Caki2 (cell line): Measurements from ENCODE around the gene UBE3C. TPM values are rescaled to one million over a fixed set of nuclear protein-coding genes. Genes with fewer than 3 reads are reported as not detected.

Experiments
- DNase-seq: peaks from one replicate; pipeline ENCODE4 v3.0.0-alpha.2; 2015; ENCODE audit warnings: low read depth
- in situ Hi-C: cut with HindIII; loops from 2 replicates; pipeline ENCODE4 v1.10.0; 2016; ENCODE audit warnings: low sequenced_read_pairs, low pct_unique_long_range_greater_than_20kb, mixed read lengths
- total RNA-seq: library from RNA; depleted of rRNA; stranded (reverse); fragments of >200 nt; shearing (Covaris generic); gene quantifications from 2 replicates; pipeline ENCODE4 v1.2.3, GENCODE V29; 2014; ENCODE audit warnings: low replicate concordance

The UBE3C gene
- total RNA-seq, 1 experiment from 2014 or later: 40.6 TPM

DNA sequence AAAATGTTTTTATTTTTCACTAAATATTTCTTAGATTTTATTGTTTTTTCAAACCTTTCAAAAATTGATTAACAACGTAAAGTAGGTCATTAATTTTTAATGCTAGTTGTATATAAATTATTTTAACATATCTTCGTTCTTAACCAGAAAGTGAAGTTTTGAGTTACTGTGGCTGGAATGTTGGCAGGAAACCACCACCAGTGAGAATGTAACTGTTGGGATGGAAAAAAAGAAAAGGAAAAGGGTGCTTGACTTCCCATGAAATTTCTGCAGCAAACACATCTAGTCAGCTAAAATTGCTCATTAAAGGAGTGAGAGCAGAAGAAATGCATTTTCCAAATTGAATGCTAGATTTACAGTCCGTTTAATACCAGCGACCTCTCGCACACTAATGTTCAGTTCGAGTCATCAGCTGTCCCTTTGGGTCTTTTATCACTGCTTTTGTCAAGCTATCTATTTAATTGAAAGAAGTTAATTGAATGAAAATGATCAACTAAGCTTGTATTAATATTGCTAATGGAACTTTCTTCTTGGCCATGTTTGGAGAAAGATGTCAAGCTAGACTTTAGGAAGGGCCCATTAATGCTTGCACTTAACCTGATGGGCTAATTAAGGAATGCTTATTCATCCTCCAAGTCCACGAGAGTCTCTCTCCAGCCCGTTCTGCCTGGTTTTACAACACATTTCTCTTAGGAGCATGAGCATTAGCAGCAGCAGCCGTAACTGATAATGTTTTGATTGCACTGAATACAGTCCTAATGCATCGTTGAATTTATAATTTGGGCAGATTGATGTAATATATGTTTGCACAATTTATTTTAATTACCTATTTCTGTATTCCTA is 70.1 kb downstream of the UBE3C start:
- in situ Hi-C loops: no loop called here
- no peak for DNase-seq

DNA sequence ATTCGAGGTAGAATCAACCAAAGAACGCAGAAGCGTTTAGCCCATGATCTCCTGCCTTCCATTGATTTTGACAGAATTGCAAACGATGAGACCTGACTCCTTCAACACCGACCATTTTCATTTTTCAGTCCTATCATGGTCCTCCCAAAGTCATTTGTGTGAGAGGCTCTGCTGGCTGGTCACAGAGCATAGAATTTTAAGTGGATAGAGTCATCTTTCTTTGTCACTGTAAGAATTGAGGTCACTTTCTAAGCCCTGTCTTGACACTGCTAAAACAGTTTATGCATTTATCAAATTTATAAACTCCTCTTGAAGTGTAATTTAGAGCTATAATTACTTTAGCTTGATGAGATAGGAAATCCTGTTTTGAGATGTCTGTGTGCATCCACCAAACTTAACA is 72.0 kb downstream of the UBE3C start:
- DNase-seq: no peak
- in situ Hi-C loops: no loop called here

DNA sequence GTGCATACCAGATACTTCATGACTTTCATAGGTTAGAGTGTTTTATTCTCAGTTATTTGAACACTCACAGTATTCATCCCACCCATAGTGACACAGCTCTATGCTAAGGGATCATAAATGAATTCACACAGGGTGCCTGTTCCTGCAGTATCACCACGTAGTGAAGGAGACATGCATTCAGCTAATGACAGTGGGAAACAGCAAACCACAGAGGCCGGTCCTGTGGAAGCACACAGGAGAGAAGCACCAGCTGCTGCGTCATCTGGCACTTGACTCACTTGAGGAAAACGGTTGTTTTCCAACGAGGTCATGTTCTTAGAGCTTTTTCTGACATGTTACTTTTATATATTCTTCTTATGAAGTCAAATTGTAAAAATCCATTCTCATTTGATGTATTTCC is 73.0 kb downstream of the UBE3C start:
- DNase-seq: no peak
- in situ Hi-C loops: no loop called here

DNA sequence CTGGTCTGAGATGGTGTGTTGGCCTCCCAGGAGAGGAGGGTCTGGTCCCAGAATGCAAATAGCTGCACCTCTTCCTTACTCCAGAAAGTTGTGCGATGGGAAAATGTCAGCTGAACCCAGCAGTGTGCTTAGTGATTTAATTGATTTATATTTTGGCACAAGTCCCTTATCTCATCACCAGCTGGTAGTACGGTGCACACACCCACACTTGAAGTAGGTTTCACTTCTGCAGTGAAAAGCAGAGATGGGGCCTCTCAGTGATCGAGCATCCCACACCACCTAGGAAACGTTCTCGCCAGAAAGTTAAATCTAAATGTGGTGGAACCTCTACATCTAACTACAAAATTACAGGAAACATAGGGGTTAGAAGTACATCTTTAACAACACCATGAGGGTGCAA is 80.4 kb downstream of the UBE3C start:
- DNase-seq: no peak
- in situ Hi-C loops: no loop called here

DNA sequence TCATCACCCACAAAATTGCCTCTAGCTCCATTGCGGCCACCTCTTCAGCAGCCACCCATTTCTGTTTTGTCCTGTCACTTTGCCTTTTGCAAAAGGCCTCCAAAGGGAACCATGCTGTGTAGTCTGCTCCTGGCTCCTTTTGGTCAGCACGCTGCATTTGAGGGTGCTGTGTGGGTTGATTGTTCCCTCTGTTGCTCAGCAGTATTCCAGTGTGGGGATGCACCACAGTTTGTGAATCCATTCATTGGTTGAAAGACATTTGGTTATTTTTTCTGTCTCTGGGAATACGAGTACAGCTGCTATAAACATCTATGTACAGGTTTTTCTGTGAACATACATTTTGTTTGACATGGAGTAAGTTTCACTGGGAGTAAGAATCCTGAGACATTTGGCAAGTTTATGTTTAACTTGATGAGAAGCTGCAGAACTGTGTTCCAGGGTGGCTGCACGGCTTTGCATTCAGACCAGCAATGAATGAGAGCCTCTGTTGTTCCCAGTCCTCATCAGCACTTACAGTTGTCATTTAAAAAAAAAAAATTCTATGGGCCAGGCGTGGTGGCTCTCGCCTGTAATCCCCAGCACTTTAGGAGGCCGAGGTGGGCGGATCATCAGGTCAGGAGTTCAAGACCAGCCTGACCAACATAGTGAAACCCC is 82.3 kb downstream of the UBE3C start:
- DNase-seq: no peak
- in situ Hi-C loops: no loop called here

DNA sequence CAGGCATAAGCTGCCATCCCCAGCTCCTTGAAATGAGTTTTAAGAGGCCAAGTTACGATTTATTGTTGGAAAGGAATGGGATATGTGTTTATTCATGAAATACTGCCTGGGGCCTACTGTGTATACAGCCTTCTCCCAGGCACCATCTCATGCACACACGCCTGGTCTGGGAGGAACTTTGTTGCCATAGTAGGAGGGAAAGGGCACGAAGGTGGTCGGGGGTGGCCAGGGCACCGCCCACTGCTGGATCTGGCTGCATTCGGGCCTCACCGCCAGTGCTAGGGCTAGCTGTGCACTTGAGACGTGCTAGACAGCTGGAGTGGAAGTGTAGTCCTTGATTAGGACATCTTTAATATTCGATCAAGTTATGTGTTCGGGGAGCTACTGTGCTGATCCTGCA is 84.0 kb downstream of the UBE3C start:
- in situ Hi-C loops: no loop called here
- no peak for DNase-seq

DNA sequence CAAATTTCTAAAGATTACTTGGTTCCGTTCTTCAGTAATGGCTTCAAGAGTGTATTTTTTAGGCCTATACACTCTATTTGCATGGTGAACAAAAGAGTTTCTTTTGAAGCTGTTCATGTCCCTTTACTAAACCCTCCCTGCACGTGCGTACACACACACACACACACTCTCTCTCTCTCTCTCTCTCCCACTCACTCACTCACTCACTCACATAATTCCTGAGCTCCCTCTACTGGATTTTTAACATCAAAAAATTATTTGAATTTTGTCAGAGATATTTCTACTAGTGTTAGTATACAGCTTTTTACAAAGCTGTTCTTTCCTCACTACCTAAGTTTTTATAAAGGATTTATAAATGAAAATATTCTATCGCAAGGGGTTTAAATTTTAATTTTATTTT is 85.9 kb downstream of the UBE3C start:
- peak; percentile 29 for DNase-seq
- in situ Hi-C loops: no loop called here

DNA sequence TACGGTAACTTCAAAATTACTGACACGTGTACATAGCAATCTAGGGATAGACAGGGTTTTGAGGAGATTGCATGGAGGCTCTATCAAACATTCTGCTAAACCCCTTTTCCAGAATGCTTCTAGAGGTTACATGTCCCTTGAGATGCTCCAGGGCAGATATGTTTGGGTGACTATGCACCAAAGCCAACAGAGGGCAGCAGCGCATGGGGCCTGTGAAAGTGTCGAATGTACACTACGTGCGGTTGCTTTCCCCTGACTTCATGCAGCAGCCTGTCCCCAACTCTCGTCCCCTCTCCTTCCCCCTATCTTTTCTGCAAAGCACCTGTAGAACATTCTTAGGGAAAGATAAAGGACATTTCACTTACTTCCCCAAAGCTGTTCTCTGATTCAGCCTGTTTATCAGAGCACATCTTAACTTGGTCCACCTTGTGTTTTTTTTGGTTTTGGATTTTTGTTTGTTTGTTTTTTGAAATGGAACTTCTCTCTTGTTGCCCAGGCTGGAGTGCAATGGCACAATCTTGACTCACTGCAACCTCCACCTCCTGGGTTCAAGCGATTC is 90.2 kb downstream of the UBE3C start:
- in situ Hi-C loops: no loop called here
- no peak for DNase-seq

DNA sequence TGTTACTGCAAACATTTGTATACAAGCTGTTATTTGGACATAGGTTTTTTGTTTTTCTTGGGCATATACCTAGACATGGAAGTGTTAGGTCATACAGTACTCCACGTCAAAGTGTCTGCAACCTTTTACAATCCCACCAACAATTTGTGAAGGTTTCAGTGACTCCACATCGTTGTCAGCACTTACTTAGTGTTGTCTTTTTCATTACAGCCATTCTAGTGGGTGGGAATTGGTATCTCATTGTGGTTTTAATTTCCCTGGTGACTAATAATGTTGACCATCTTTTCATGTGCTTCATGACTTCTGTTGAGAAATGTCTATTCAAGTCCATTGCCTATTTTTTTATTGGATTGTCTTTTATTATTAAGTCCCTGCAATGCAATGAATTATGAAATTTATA is 95.0 kb downstream of the UBE3C start:
- in situ Hi-C loops: no loop called here
- DNase-seq: no peak

DNA sequence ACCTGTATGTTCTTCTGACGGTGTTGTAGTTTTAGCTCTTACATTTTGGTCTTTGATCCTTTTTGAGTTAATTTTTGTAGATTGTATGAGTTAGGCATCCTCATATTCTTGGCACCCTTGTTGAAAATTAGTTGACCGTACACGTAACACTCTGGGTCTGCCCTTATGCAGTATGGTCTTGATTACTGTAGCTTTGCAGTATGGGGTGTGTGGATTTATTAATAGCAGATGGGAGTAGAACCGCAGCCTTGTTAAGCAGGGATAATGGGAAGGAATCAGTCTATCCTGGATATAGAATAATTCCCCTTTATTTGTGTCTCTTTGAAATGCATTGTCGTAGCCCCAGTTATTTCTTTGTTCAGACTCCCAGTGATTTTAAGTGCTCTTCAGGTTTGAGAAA is 95.5 kb downstream of the UBE3C start:
- in situ Hi-C loops: no loop called here
- no peak for DNase-seq

DNA sequence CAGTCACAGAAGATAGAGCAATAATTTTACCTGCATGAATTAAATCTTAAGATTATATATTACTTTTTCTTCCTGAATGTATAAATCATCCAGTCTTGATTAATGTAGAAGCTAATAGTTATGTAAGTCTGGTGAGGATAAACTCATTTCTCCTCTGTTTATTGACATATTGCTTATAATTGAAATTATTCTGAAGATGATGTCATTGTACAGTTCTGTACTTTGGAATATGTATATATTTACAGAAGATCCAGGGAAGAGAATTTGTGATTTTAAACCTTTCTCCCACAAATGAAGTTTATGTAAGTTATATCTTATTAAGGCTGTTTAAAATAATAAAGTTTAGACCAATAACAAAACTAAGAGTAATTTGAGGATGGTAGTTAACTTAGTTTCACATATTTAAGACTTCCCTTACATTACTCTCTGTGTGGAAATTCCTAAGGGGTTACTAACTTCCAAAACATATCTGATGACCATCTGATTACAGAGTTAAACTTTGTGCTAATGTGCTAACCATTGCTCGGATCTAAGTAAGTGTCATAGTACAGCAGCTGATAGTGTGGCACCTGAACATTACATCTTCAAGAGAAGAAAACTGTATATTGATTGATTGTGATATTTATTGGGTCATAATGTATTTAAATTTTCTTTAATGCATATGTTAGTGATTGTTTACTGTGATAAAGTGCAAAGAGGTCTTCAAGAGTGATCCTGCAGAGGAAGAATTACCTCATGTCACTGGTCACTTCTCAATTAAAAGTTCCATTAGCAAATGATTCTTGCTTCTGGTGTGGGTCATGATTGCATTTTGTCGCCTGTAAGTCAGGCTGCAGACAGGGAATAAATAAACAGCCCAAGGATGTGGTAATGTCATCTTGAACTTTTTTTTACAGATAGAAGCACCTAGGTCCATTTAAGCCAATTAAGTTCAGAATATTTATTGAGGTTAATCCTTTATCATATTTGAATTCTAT is 96.9 kb downstream of the UBE3C start:
- DNase-seq: no peak
- in situ Hi-C loops: no loop called here

DNA sequence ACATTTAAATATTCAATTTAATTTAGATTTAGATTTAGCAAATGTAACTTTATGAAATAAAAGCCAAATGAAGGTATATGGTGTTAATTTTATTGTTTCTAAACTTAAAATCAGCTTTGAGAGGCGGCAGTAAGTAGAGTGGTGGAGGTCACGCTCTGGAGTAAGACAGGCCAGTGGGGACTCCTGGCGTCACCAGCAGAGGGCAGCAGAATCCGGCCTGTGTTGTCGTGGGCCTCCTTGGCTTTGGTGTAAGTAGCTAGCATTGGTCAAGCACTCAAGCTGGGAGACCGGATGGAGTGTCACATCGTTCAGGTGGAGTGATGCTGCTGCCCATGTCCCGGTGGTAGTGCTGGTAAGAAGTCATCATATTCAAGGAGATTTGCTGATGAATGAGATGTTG is 99.4 kb downstream of the UBE3C start:
- no peak for DNase-seq
- in situ Hi-C loops: no loop called here

DNA sequence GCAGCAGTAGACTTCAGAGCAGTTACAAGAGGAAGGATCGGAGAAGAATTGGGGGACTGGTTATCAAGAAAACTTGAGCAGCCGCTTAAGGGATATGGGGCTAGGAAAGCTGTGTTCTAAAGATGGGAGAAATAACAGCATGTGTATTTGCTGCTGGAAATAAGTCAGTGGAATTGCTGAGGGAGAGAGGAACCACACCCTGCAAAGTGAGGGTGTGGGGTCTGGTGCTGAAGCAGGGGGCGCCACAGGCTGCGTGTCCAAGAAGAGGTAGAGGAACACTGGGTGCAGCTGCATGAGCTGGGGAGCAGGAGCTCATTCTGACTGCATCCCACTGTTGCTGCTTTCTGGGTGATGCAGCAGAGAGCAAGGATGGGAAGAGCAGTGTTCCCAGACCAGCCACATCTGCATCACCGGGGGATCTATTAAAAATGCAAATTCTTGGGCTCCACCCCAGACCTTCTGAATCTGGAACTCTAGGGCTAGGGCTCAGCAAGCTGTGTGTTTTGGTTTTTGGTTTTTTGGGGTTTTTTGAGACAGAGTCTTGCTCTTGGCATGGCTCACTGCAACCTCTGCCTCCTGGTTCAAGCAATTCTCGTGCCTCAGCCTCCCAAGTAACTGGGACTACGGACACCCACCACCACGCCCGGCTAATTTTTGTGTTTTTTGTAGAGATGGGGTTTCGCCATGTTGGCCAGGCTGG is 101.0 kb downstream of the UBE3C start:
- no peak for DNase-seq
- in situ Hi-C loops: no loop called here

DNA sequence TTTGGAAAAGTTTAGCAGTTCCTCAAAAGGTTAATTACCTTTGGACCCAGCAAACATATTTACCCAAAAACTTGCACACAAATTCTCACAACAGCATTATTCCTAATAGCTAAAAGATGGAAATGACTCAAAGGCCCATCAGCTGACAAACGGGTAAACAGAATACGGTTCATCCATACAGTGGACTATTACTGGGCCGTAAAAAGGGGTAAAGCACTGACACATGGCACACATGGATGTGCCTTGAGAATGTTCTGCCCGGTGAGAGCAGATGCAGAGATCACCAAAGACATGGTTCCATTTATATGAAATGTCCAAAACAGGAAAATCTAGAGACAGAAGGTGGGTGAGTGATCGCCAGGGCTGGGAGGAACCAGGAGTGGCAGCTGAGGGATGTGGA is 102.9 kb downstream of the UBE3C start:
- in situ Hi-C loops: no loop called here
- DNase-seq: no peak

DNA sequence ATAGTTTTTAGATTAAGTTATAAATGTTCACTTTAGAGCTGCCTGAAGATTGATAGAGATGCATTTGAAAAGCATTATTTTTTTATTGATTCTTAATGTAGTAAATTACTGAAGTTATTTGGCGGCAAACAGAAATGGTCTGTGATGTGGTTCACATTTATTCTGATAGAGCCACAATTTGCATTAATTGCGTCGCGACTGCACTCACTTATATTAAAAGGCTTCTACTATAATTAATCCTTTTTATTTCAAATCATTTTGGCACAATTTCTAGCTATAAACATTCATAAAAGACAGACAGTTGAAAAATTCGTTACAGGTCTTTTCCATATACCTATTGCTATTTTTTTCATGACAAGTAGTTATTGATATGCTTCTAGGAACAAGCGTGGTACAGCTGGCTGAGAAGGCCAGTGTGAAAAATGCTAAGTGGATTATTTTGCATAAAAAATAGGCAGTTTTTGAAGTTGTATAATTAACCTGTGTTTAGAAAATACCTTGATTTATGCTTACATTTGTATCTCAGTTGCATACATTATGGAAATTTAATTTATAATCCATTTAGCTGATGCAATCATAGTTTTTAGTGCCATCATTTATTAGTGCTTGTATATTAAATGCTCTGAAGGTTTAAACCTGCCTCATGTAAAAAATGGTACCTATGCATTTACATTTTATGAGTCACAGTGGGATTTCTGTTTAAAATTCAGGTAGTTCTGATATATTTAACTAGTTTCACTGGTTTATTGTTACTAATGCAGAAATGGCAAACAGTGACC is 106.0 kb downstream of the UBE3C start:
- no peak for DNase-seq
- in situ Hi-C loops: no loop called here

DNA sequence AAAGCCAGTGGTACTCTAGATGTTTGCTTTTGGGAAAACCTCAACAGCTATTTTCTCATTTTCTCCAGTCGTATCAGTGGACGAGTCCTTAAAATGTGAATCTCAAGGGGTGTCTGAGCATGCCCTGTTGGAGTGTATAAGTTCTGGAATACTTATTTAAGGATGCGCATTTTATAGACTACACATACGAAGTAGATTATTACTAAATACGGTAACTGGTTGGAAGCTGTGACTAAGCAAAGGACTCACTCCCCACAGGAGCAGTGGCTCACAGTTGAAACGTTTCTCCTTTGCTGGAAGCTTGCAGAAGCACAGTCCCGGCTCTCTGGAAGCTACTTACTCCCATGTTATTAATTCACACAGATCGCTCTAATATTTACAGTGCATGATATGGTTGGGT is 107.3 kb downstream of the UBE3C start:
- in situ Hi-C loops: no loop called here
- DNase-seq: no peak

DNA sequence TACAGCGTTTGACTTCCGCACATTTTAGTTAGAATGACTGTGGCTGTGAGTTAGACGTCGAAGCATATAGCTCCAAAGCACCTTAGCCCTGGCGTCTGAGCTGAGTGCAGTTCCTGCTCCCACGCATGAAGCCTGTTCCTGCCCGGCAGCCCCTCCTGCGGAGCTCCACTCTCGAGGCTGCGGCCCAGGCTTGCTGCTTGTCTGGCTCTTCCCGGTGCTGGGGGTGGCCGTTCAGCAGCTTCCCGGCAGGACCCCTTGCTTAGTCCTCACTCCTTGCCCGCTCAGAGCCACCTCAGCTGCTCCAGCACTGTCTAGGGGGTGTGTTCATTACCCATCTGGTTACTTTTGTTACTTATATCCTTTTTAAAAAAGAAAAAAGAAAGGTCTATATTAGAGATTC is 109.9 kb downstream of the UBE3C start:
- no peak for DNase-seq
- in situ Hi-C loops: no loop called here
